ENCODE data around the gene NDUFA11.
"Not testable (repeated sequence)": the region's sequence is repeated elsewhere in the genome, so short reads cannot be mapped to it uniquely, and the experiment has no call there.

Gene NDUFA11

GRCh38 chr19:5894704-5895349 is 8.8 kb downstream of the NDUFA11 start:
- H3K27me3 ChIP-seq (ENCODE audit: insufficient read depth, low read length), result no peaks in the 10 kb centered on the region
- H3K27ac ChIP-seq (ENCODE audit: low read depth, low read length), result no peak overlapping the region
- H3K36me3 ChIP-seq (ENCODE audit: insufficient read depth, low read length), result no peaks in the 10 kb centered on the region
- no peak overlapping the region for H2AFZ ChIP-seq (ENCODE audit: low read length, unreplicated experiment)
- H3K4me1 ChIP-seq (ENCODE audit: control insufficient read depth, insufficient read depth, low read length, unreplicated experiment), result no peaks in the 10 kb centered on the region
- no peak overlapping the region for H3K4me3 ChIP-seq (ENCODE audit: low read depth, low read length)
- peaks cover 7% of the 10 kb centered on the region for H3K79me2 ChIP-seq (ENCODE audit: control insufficient read depth, insufficient read depth, low read length, unreplicated experiment)

- H3K27me3 ChIP-seq (ENCODE audit: insufficient read depth, low read length), result no peaks in the 10 kb centered on the region
- H3K79me2 ChIP-seq (ENCODE audit: control insufficient read depth, insufficient read depth, low read length, unreplicated experiment), result peaks cover 4% of the 10 kb centered on the region
- H3K4me1 ChIP-seq (ENCODE audit: control insufficient read depth, insufficient read depth, low read length, unreplicated experiment), result no peaks in the 10 kb centered on the region
- no peaks in the 10 kb centered on the region for H3K36me3 ChIP-seq (ENCODE audit: insufficient read depth, low read length)
- no peak overlapping the region for H3K4me3 ChIP-seq (ENCODE audit: low read depth, low read length)
- no peak overlapping the region for H3K27ac ChIP-seq (ENCODE audit: low read depth, low read length)
- H2AFZ ChIP-seq (ENCODE audit: low read length, unreplicated experiment), result no peak overlapping the region
Observed at GRCh38 chr19:5893907-5894703, 9.5 kb downstream of the NDUFA11 start.

- no peak overlapping the region for H3K27ac ChIP-seq (ENCODE audit: low read depth, low read length)
- H3K36me3 ChIP-seq (ENCODE audit: insufficient read depth, low read length), result no peaks in the 10 kb centered on the region
- peaks cover 4% of the 10 kb centered on the region for H3K79me2 ChIP-seq (ENCODE audit: control insufficient read depth, insufficient read depth, low read length, unreplicated experiment)
Observed at GRCh38 chr19:5893296-5893903, 10.2 kb downstream of the NDUFA11 start.

GRCh38 chr19:5892772-5893275 is 10.8 kb downstream of the NDUFA11 start:
- no peak overlapping the region for H3K27ac ChIP-seq (ENCODE audit: low read depth, low read length)
- no peaks in the 10 kb centered on the region for H3K36me3 ChIP-seq (ENCODE audit: insufficient read depth, low read length)

More at GRCh38 chr19:5893296-5893903, 10.2 kb downstream of the NDUFA11 start:
- H3K4me3 ChIP-seq (ENCODE audit: low read depth, low read length), result no peak overlapping the region
- no peak overlapping the region for H2AFZ ChIP-seq (ENCODE audit: low read length, unreplicated experiment)
- H3K4me1 ChIP-seq (ENCODE audit: control insufficient read depth, insufficient read depth, low read length, unreplicated experiment), result no peaks in the 10 kb centered on the region
- H3K27me3 ChIP-seq (ENCODE audit: insufficient read depth, low read length), result no peaks in the 10 kb centered on the region

GRCh38 chr19:5891938-5892771 is 11.4 kb downstream of the NDUFA11 start:
- Histone ChIP-seq H3K36me3 (ENCODE audit: insufficient read depth, low read length) (no peaks in the 10 kb centered on the region), H2AFZ (ENCODE audit: low read length, unreplicated experiment) (no peak overlapping the region), H3K27me3 (ENCODE audit: insufficient read depth, low read length) (no peaks in the 10 kb centered on the region), H3K27ac (ENCODE audit: low read depth, low read length) (no peak overlapping the region), H3K4me3 (ENCODE audit: low read depth, low read length) (no peak overlapping the region), H3K79me2 (ENCODE audit: control insufficient read depth, insufficient read depth, low read length, unreplicated experiment) (no peaks in the 10 kb centered on the region), H3K4me1 (ENCODE audit: control insufficient read depth, insufficient read depth, low read length, unreplicated experiment) (no peaks in the 10 kb centered on the region)

More at GRCh38 chr19:5892772-5893275, 10.8 kb downstream of the NDUFA11 start:
- Histone ChIP-seq H3K4me3 (ENCODE audit: low read depth, low read length) (no peak overlapping the region), H3K79me2 (ENCODE audit: control insufficient read depth, insufficient read depth, low read length, unreplicated experiment) (no peaks in the 10 kb centered on the region), H3K27me3 (ENCODE audit: insufficient read depth, low read length) (no peaks in the 10 kb centered on the region), H2AFZ (ENCODE audit: low read length, unreplicated experiment) (no peak overlapping the region), H3K4me1 (ENCODE audit: control insufficient read depth, insufficient read depth, low read length, unreplicated experiment) (no peaks in the 10 kb centered on the region)

- H3K4me1 ChIP-seq (ENCODE audit: control insufficient read depth, insufficient read depth, low read length, unreplicated experiment), result no peaks in the 10 kb centered on the region
- H3K4me3 ChIP-seq (ENCODE audit: low read depth, low read length), result no peak overlapping the region
- H2AFZ ChIP-seq (ENCODE audit: low read length, unreplicated experiment), result no peak overlapping the region
- H3K27me3 ChIP-seq (ENCODE audit: insufficient read depth, low read length), result no peaks in the 10 kb centered on the region
- no peaks in the 10 kb centered on the region for H3K79me2 ChIP-seq (ENCODE audit: control insufficient read depth, insufficient read depth, low read length, unreplicated experiment)
- no peaks in the 10 kb centered on the region for H3K36me3 ChIP-seq (ENCODE audit: insufficient read depth, low read length)
- no peak overlapping the region for H3K27ac ChIP-seq (ENCODE audit: low read depth, low read length)
Observed at GRCh38 chr19:5891572-5891937, 12.0 kb downstream of the NDUFA11 start.

GRCh38 chr19:5890099-5890498 is 13.5 kb downstream of the NDUFA11 start:
- Histone ChIP-seq H3K36me3 (ENCODE audit: insufficient read depth, low read length) (no peaks in the 10 kb centered on the region), H3K79me2 (ENCODE audit: control insufficient read depth, insufficient read depth, low read length, unreplicated experiment) (no peaks in the 10 kb centered on the region), H3K4me1 (ENCODE audit: control insufficient read depth, insufficient read depth, low read length, unreplicated experiment) (no peaks in the 10 kb centered on the region), H2AFZ (ENCODE audit: low read length, unreplicated experiment) (no peak overlapping the region), H3K4me3 (ENCODE audit: low read depth, low read length) (no peak overlapping the region), H3K27me3 (ENCODE audit: insufficient read depth, low read length) (no peaks in the 10 kb centered on the region), H3K27ac (ENCODE audit: low read depth, low read length) (no peak overlapping the region)

- H2AFZ ChIP-seq (ENCODE audit: low read length, unreplicated experiment), result no peak overlapping the region
- H3K36me3 ChIP-seq (ENCODE audit: insufficient read depth, low read length), result no peaks in the 10 kb centered on the region
- no peaks in the 10 kb centered on the region for H3K27me3 ChIP-seq (ENCODE audit: insufficient read depth, low read length)
- H3K4me3 ChIP-seq (ENCODE audit: low read depth, low read length), result no peak overlapping the region
- no peak overlapping the region for H3K27ac ChIP-seq (ENCODE audit: low read depth, low read length)
- no peaks in the 10 kb centered on the region for H3K4me1 ChIP-seq (ENCODE audit: control insufficient read depth, insufficient read depth, low read length, unreplicated experiment)
- H3K79me2 ChIP-seq (ENCODE audit: control insufficient read depth, insufficient read depth, low read length, unreplicated experiment), result no peaks in the 10 kb centered on the region
Observed at GRCh38 chr19:5889288-5889971, 14.2 kb downstream of the NDUFA11 start.

GRCh38 chr19:5884065-5884811 is 19.4 kb downstream of the NDUFA11 start:
- H3K4me1 ChIP-seq (ENCODE audit: control insufficient read depth, insufficient read depth, low read length, unreplicated experiment); H3K27ac ChIP-seq (ENCODE audit: low read depth, low read length); H2AFZ ChIP-seq (ENCODE audit: low read length, unreplicated experiment); H3K4me3 ChIP-seq (ENCODE audit: low read depth, low read length); H3K36me3 ChIP-seq (ENCODE audit: insufficient read depth, low read length); H3K27me3 ChIP-seq (ENCODE audit: insufficient read depth, low read length); H3K79me2 ChIP-seq (ENCODE audit: control insufficient read depth, insufficient read depth, low read length, unreplicated experiment): not testable (repeated sequence)

All from ACC112 (cell line).